ENCODE measurements around the gene ERBB2. TPM values are rescaled to one million over a fixed set of nuclear protein-coding genes. Genes with fewer than 3 reads are reported as not detected.

Gene ERBB2
- total RNA-seq (2014; rRNA removed; shearing (Covaris generic)) (45.8 and 55.4 TPM in 2 replicates), polyA plus RNA-seq (2016; fragmentation: Nextera tagmentation; extraction: Ambion mirVana) (28.5 and 30.3 TPM in 2 replicates)

DNA sequence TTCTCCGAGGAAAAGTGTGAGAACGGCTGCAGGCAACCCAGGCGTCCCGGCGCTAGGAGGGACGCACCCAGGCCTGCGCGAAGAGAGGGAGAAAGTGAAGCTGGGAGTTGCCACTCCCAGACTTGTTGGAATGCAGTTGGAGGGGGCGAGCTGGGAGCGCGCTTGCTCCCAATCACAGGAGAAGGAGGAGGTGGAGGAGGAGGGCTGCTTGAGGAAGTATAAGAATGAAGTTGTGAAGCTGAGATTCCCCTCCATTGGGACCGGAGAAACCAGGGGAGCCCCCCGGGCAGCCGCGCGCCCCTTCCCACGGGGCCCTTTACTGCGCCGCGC lies at the start of gene ERBB2:
Gene ERBB2, plus strand, starts transcription at position 247 of the 330 bp plus-strand sequence. CDS start 175 bp downstream, outside the sequence.
- H3K9me3 ChIP-seq (ENCODE audit: low read depth): no peaks in the 10 kb centered on the region
- no peaks in the 10 kb centered on the region for H3F3A ChIP-seq (ENCODE audit: insufficient read depth)
- H3K9ac ChIP-seq: peak within 1 kb of the TSS; percentile 85
- peak within 1 kb of the TSS; percentile 98 for H3K4me2 ChIP-seq (ENCODE audit: unreplicated experiment)
- in situ Hi-C loops (cut with MboI): no loop called here
- WGBS, 2 experiments (ENCODE audit: low coverage in 1 of 2, low lambda C conversion rate in 2 of 2, missing lambda C conversion rate in 2 of 2): 1 to 3% methylated on average over 13 to 20 of the region's 20 CpGs
- peak within 1 kb of the TSS; percentile 97 for H2AFZ ChIP-seq
- peak within 1 kb of the TSS; percentile 28; the same call in 1 of the 2 replicates for H3K27ac ChIP-seq
- peaks cover 11% of the 10 kb centered on the region for H3K4me1 ChIP-seq (ENCODE audit: insufficient read depth)
- H3K79me2 ChIP-seq (ENCODE audit: insufficient read depth): peaks cover 58% of the 10 kb centered on the region
- peak; percentile 84 for DNase-seq
- no peaks in the 10 kb centered on the region for H4K20me1 ChIP-seq (ENCODE audit: insufficient read depth)
- H3K36me3 ChIP-seq (ENCODE audit: low read depth): no peaks in the 10 kb centered on the region
- no peaks in the 10 kb centered on the region for H3K27me3 ChIP-seq (replicated peaks; ENCODE audit: insufficient read depth)
- H3K9me2 ChIP-seq (ENCODE audit: insufficient read depth): no peaks in the 10 kb centered on the region
- peak within 1 kb of the TSS; percentile 81 for H3K4me3 ChIP-seq
- no peak for TF ChIP-seq EZH2 (IDR thresholded peaks at IDR 0.05; ENCODE audit: insufficient read depth, poor library complexity, severe bottlenecking)
- TF ChIP-seq EZH2phosphoT487 (IDR thresholded peaks at IDR 0.05; ENCODE audit: insufficient read depth, low read depth): no peak

DNA sequence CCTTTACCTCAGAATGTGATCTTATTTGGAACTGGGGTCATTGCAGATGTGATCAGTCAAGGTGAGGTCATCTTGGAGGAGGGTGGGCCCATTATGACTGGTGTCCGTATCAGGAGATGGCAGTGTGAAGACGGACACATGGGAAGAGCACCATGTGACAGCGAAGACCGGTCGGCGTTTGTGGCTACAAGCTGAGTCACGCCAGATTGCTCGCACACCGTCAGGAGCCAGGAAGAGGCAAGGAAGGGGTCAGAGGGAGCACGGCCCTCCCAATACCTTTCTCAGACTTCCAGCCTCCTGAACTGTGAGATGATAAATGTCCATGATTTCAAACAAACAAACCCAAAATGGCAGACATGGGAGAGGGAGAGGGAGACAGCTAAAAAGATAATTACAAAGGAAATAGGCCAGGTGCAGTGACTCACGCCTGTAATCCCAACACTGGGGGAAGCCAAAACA lies 49.7 kb upstream of the ERBB2 start:
- no peaks in the 10 kb centered on the region for H3K9me3 ChIP-seq (ENCODE audit: low read depth)
- H3K4me1 ChIP-seq (ENCODE audit: insufficient read depth): no peaks in the 10 kb centered on the region
- in situ Hi-C loops (cut with MboI): no loop called here
- no peak overlapping the region for H3K4me2 ChIP-seq (ENCODE audit: unreplicated experiment)
- DNase-seq: no peak
- TF ChIP-seq EZH2 (IDR thresholded peaks at IDR 0.05; ENCODE audit: insufficient read depth, poor library complexity, severe bottlenecking) (no peak), EZH2phosphoT487 (IDR thresholded peaks at IDR 0.05; ENCODE audit: insufficient read depth, low read depth) (no peak)
- H4K20me1 ChIP-seq (ENCODE audit: insufficient read depth): 0 out of 2 replicates have a peak, but pooled peaks cover 2% of the 10 kb centered on the region
- no peaks in the 10 kb centered on the region for H3K9me2 ChIP-seq (ENCODE audit: insufficient read depth)
- no peaks in the 10 kb centered on the region for H3K27me3 ChIP-seq (replicated peaks; ENCODE audit: insufficient read depth)
- no peaks in the 10 kb centered on the region for H3K36me3 ChIP-seq (ENCODE audit: low read depth)
- H3K79me2 ChIP-seq (ENCODE audit: insufficient read depth): peaks cover 59% of the 10 kb centered on the region
- H2AFZ ChIP-seq: no peak overlapping the region
- H3F3A ChIP-seq (ENCODE audit: insufficient read depth): no peaks in the 10 kb centered on the region
- no peak overlapping the region for H3K9ac ChIP-seq
- no peak overlapping the region for H3K4me3 ChIP-seq
- WGBS, 2 experiments (ENCODE audit: low coverage in 1 of 2, low lambda C conversion rate in 2 of 2, missing lambda C conversion rate in 2 of 2): 86 to 92% methylated on average over 11 of the region's 11 CpGs
- H3K27ac ChIP-seq: no peak overlapping the region

DNA sequence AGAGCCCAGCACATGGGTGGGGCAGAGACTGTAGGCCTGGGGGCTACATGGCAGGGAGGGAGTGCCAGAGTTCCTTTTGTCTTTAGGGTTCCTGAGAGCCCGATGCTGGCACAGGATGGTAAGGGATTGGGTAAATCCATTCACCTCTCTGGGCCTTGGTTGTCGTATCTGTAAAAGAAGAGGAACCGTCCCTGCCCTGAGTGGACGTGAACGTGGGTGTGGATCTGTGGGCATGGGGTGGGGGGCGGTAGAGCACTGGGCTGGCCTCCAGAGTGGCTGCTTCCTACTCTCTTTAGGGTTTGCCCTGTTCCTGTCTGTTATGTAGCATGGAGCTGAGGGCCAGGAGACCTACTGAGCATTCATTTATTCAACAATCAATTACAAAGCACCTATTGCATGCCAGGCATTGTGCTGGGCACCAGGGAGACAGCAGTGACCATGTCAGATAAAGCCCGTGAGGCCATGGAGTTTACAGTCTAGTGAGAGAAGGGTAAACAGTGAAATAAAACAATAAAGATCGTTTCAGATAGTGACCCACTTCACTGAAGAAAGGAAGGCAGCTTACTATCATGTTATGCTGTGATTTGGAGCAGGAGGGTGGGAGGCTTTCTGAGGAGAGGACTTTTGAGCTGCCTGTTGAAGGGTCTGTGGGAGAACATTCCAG lies 47.8 kb upstream of the ERBB2 start:
- H4K20me1 ChIP-seq (ENCODE audit: insufficient read depth): no peaks in the 10 kb centered on the region
- no peak overlapping the region for H3K27ac ChIP-seq
- 87 to 90% methylated on average over 8 of the region's 8 CpGs for WGBS, 2 experiments (ENCODE audit: low coverage in 1 of 2, low lambda C conversion rate in 2 of 2, missing lambda C conversion rate in 2 of 2)
- no peaks in the 10 kb centered on the region for H3K36me3 ChIP-seq (ENCODE audit: low read depth)
- no peaks in the 10 kb centered on the region for H3K4me1 ChIP-seq (ENCODE audit: insufficient read depth)
- no peaks in the 10 kb centered on the region for H3K27me3 ChIP-seq (replicated peaks; ENCODE audit: insufficient read depth)
- H3K9me3 ChIP-seq (ENCODE audit: low read depth): no peaks in the 10 kb centered on the region
- no peaks in the 10 kb centered on the region for H3K9me2 ChIP-seq (ENCODE audit: insufficient read depth)
- no peak for DNase-seq
- TF ChIP-seq EZH2phosphoT487 (IDR thresholded peaks at IDR 0.05; ENCODE audit: insufficient read depth, low read depth): no peak
- TF ChIP-seq EZH2 (IDR thresholded peaks at IDR 0.05; ENCODE audit: insufficient read depth, poor library complexity, severe bottlenecking): no peak
- in situ Hi-C loops (cut with MboI): no loop called here
- H3F3A ChIP-seq (ENCODE audit: insufficient read depth): no peaks in the 10 kb centered on the region
- no peak overlapping the region for H3K9ac ChIP-seq
- peaks cover 41% of the 10 kb centered on the region for H3K79me2 ChIP-seq (ENCODE audit: insufficient read depth)
- no peak overlapping the region for H3K4me2 ChIP-seq (ENCODE audit: unreplicated experiment)
- H2AFZ ChIP-seq: no peak overlapping the region
- H3K4me3 ChIP-seq: no peak overlapping the region

DNA sequence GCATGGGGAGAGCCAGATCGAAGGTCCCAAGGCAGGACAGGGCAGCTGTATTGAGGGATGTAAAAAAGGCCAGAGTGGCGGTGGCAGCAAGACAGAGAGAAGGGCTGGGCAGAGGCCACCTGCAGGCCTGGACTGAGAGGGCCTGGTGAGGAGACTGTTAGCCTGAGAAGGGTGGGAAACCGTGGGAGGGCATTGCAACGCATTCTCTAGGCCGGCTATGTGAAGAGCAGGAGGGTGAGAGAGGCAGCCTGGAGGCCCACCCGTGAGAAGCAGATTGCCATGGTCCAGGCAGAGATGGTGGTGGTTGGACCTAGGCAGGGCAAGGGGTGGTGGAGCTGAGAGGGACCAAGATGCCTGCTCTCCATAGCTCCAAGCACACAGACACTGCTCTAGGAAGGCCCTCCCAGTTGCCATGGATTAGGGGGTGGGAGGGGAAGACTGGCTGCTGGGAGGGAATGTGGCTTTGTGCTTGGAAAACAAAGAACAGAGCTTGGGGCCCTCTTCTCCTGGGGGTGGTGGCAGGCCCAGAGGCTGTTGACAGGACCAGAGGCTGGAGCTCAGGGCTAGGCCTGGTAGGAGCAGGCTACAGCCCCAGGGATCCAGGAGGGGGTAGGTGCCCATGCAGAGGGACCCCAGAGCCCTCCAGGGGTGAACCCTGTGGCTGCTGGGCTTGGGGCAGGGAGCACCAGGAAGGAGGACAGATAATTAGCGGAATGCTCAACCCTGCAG lies 47.1 kb upstream of the ERBB2 start:
- Histone ChIP-seq H3K9me2 (ENCODE audit: insufficient read depth) (no peaks in the 10 kb centered on the region), H3F3A (ENCODE audit: insufficient read depth) (no peaks in the 10 kb centered on the region), H3K4me2 (ENCODE audit: unreplicated experiment) (no peak overlapping the region), H3K36me3 (ENCODE audit: low read depth) (no peaks in the 10 kb centered on the region), H3K4me1 (ENCODE audit: insufficient read depth) (no peaks in the 10 kb centered on the region), H3K4me3 (no peak overlapping the region), H4K20me1 (ENCODE audit: insufficient read depth) (no peaks in the 10 kb centered on the region), H3K27me3 (replicated peaks; ENCODE audit: insufficient read depth) (no peaks in the 10 kb centered on the region), H3K9ac (no peak overlapping the region), H2AFZ (no peak overlapping the region), H3K27ac (no peak overlapping the region), H3K9me3 (ENCODE audit: low read depth) (no peaks in the 10 kb centered on the region), H3K79me2 (ENCODE audit: insufficient read depth) (peaks cover 34% of the 10 kb centered on the region)
- TF ChIP-seq EZH2 (IDR thresholded peaks at IDR 0.05; ENCODE audit: insufficient read depth, poor library complexity, severe bottlenecking): no peak
- TF ChIP-seq EZH2phosphoT487 (IDR thresholded peaks at IDR 0.05; ENCODE audit: insufficient read depth, low read depth): no peak
- in situ Hi-C loops (cut with MboI): no loop called here
- DNase-seq: no peak
- 56 to 89% methylated on average over 5 to 7 of the region's 7 CpGs for WGBS, 2 experiments (ENCODE audit: low coverage in 1 of 2, low lambda C conversion rate in 2 of 2, missing lambda C conversion rate in 2 of 2)

Data from GM23248 (cell line).